ENCODE data around the gene ARHGAP9. TPM values are rescaled to one million over a fixed set of nuclear protein-coding genes. Genes with fewer than 3 reads are reported as not detected.

The ARHGAP9 gene
- total RNA-seq, 1 experiment from 2014 or later, result 0.52 TPM

GRCh38 chr12:57476993-57477709 lies 2.5 kb downstream of the ARHGAP9 start:
- ChIA-PET POLR2A (ENCODE audit: low non-redundant PET) (no interaction called here), CTCF (no interaction called here)
- no peak overlapping the region for H3K27ac ChIP-seq (ENCODE audit: low read depth, low read length, poor library complexity, severe bottlenecking)
- H3K27me3 ChIP-seq (replicated peaks; ENCODE audit: insufficient read depth, low read depth, low read length, poor library complexity), result peaks cover 29% of the 10 kb centered on the region
- no peak for TF ChIP-seq EZH2 (IDR thresholded peaks at IDR 0.05; ENCODE audit: borderline replicate concordance, low read depth, low read length, poor library complexity, severe bottlenecking)
- no peak for TF ChIP-seq CTCF (conservative IDR thresholded peaks at IDR 0.05; ENCODE audit: low read depth, low read length)
- no TSS peak for BruUV-seq (replicated peaks)
- no peak for DNase-seq (ENCODE audit: low spot score)
- no peaks in the 10 kb centered on the region for H3K36me3 ChIP-seq (ENCODE audit: insufficient read depth, low read length, poor library complexity, severe bottlenecking)
- H3K4me1 ChIP-seq (ENCODE audit: insufficient read depth, low read length, poor library complexity, severe bottlenecking), result no peaks in the 10 kb centered on the region
- H3K4me3 ChIP-seq (ENCODE audit: low read depth, low read length, poor library complexity, severe bottlenecking), result no peak overlapping the region
- no peaks in the 10 kb centered on the region for H3K9me3 ChIP-seq (ENCODE audit: low read depth, low read length, poor library complexity, severe bottlenecking)
- intact Hi-C loops (cut with micrococcal nuclease; ENCODE audit: unreplicated experiment), result no loop called here

DNA sequence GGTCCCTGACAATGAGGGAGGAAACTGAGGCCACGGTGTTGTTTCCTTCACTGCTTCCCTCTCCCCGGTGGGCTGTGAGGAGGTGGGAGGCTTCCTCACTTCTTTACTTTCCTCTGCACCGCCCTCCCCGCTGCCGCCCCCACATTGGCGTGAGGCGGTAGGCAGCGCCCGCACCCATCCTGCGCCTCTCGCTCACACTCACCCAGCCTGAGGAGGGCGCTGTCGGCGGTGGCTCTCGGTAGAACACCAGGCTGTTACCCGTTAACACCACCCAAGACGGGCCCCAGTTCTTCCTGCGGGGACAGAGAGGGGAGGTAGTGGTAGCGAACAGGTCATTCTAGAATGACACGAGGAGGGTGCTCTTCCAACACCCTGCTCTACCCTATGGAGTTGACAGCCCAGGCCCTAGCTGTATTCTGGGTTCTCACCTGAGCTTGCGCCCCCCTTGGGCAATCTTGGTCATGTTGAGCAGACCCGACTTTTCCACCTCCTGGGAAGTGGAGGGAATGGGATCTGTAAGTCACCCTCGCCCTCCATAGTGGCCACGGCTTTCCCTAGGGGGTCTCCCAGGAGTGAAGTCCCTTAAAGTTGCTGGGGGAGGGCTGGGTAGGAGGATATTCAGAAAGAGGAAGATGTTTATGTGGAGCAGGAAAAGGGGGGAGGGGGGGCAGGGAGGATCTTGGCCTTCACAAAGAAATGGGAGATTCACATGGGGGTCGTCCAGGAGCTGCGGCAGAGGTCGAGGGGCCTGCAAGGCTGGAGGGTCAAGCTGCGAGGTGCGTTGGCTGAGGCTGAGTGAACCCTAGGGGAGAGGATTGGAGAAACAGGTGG lies 3.3 kb downstream of the ARHGAP9 start:
- CTCF ChIA-PET, result no interaction called here
- Histone ChIP-seq H3K36me3 (ENCODE audit: insufficient read depth, low read length, poor library complexity, severe bottlenecking) (no peaks in the 10 kb centered on the region), H3K9me3 (ENCODE audit: low read depth, low read length, poor library complexity, severe bottlenecking) (no peaks in the 10 kb centered on the region), H3K4me1 (ENCODE audit: insufficient read depth, low read length, poor library complexity, severe bottlenecking) (no peaks in the 10 kb centered on the region), H3K4me3 (ENCODE audit: low read depth, low read length, poor library complexity, severe bottlenecking) (peak overlapping the region; percentile 27), H3K27me3 (replicated peaks; ENCODE audit: insufficient read depth, low read depth, low read length, poor library complexity) (peaks cover 29% of the 10 kb centered on the region), H3K27ac (ENCODE audit: low read depth, low read length, poor library complexity, severe bottlenecking) (no peak overlapping the region)
- POLR2A ChIA-PET (ENCODE audit: low non-redundant PET), result no interaction called here
- TF ChIP-seq CTCF (conservative IDR thresholded peaks at IDR 0.05; ENCODE audit: low read depth, low read length) (peak; percentile 47), EZH2 (IDR thresholded peaks at IDR 0.05; ENCODE audit: borderline replicate concordance, low read depth, low read length, poor library complexity, severe bottlenecking) (no peak)
- BruUV-seq (replicated peaks), result no TSS peak
- intact Hi-C loops (cut with micrococcal nuclease; ENCODE audit: unreplicated experiment), result no loop called here
- DNase-seq (ENCODE audit: low spot score), result no peak

DNA sequence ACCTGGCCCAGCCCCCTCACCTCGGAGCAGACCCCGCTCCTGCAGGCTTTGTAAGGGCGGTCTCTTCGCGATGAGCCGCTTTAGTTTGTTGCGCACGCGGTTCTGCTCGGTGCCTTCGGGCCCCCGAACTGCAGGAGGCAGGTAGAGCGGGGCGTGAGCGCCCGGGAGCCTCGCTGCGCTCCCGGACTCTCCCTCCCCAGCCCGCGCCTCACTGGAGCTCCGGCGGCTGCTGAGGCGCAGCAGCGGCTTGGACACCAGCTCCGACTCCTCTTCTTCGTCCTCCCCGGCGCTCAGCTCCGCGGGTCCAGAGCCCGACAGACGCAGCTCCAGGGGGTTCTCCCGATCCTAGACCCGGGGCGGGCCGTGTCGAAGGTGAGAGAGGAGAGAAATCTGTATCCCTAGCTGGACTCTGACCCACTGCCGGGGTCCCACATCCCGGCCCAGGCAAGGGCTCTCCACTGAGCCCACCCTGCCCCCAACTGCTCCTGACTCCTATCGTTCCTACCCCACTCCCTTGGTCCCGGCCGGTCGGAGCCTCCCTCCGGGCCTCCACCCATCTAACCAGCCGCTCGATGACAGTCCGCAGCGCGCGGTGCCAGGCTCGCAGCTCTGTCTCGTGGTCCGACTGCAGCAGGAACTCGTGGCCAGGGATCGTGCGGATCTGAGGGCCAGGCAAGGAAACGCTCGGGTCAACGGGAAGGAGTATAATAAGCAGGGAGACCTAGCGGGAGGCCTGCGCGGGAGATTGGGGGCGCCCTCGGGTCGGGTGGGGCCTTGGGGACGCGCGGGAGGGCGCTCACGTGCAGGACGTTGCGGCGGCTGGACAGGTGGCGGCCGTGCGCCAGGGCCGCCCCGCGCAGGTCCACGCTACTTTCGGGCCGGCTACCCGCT lies 4.2 kb downstream of the ARHGAP9 start:
- POLR2A ChIA-PET (ENCODE audit: low non-redundant PET), result interaction anchor here (0.5 kb wide), 1 partner anchor 12 kb away, joined by 8 read pairs; no protein-coding TSS in a partner anchor
- Histone ChIP-seq H3K9me3 (ENCODE audit: low read depth, low read length, poor library complexity, severe bottlenecking) (no peaks in the 10 kb centered on the region), H3K4me3 (ENCODE audit: low read depth, low read length, poor library complexity, severe bottlenecking) (peak overlapping the region; percentile 27), H3K27me3 (replicated peaks; ENCODE audit: insufficient read depth, low read depth, low read length, poor library complexity) (peaks cover 29% of the 10 kb centered on the region), H3K36me3 (ENCODE audit: insufficient read depth, low read length, poor library complexity, severe bottlenecking) (no peaks in the 10 kb centered on the region), H3K27ac (ENCODE audit: low read depth, low read length, poor library complexity, severe bottlenecking) (no peak overlapping the region), H3K4me1 (ENCODE audit: insufficient read depth, low read length, poor library complexity, severe bottlenecking) (no peaks in the 10 kb centered on the region)
- CTCF ChIA-PET, result no interaction called here
- TF ChIP-seq CTCF (conservative IDR thresholded peaks at IDR 0.05; ENCODE audit: low read depth, low read length), result no peak
- peak; percentile 76 for TF ChIP-seq EZH2 (IDR thresholded peaks at IDR 0.05; ENCODE audit: borderline replicate concordance, low read depth, low read length, poor library complexity, severe bottlenecking)
- intact Hi-C loops (cut with micrococcal nuclease; ENCODE audit: unreplicated experiment), result no loop called here
- DNase-seq (ENCODE audit: low spot score), result no peak
- BruUV-seq (replicated peaks), result no TSS peak

All from A673 (cell line).